OCI-LY3 (cell line): ENCODE results near the gene COL1A1.

Experiments used
- H2AFZ ChIP-seq: fragments of 200-600, 300-600 bp; shearing (Covaris generic); 2 replicates; pipeline ENCODE4 v1.6.0; 2014; ENCODE audit warnings: antibody characterized with exemption, low read depth, low read length
- H3K27ac ChIP-seq: fragments of 200-600, 300-600 bp; sonication (generic); 2 replicates; pipeline ENCODE4 v1.5.1; 2014; ENCODE audit warnings: mild to moderate bottlenecking, low read length, moderate library complexity, mixed read lengths
- H3K27me3 ChIP-seq: fragments of 200-600, 300-600 bp; sonication (generic); 2 replicates; pipeline ENCODE4 v1.6.1; 2014; ENCODE audit warnings: low read depth, low read length, mixed read lengths
- H3K36me3 ChIP-seq: fragments of 200-600, 300-600 bp; sonication (generic); replicated peaks from 2 replicates; pipeline ENCODE3; 2014; ENCODE audit warnings: low read depth, low read length, mixed read lengths
- H3K4me1 ChIP-seq: fragments of 300-600, 200-600 bp; sonication (generic); 2 replicates; pipeline ENCODE4 v1.6.1; 2014; ENCODE audit warnings: low read length, mixed read lengths
- H3K4me2 ChIP-seq: fragments of 200-600, 300-600 bp; sonication (generic); 2 replicates; pipeline ENCODE4 v1.6.1; 2014; ENCODE audit warnings: low read length, mixed read lengths
- H3K4me3 ChIP-seq: fragments of 300-600, 200-600 bp; sonication (generic); 2 replicates; pipeline ENCODE4 v1.5.1; 2014; ENCODE audit warnings: antibody characterized with exemption, mild to moderate bottlenecking, low read length, moderate library complexity
- H3K79me2 ChIP-seq: fragments of 300-600, 200-600 bp; shearing (Covaris generic); 2 replicates; pipeline ENCODE4 v1.6.1; 2014; ENCODE audit warnings: mild to moderate bottlenecking, low read length, mixed read lengths
- H3K9ac ChIP-seq: fragments of 300-600, 200-600 bp; shearing (Covaris generic); 2 replicates; pipeline ENCODE4 v1.6.0; 2014; ENCODE audit warnings: mild to moderate bottlenecking, low read length, moderate library complexity
- H3K9me3 ChIP-seq: fragments of 200-600, 300-600 bp; shearing (Covaris generic); 2 replicates; pipeline ENCODE4 v1.6.1; 2014; ENCODE audit warnings: low read length, mixed read lengths; ENCODE audit not compliant: insufficient read depth
- H4K20me1 ChIP-seq: fragments of 200-600, 300-600 bp; sonication (generic); 2 replicates; pipeline ENCODE4 v1.6.1; 2016; ENCODE audit warnings: low read length, mixed read lengths; ENCODE audit not compliant: insufficient read depth
- CTCF ChIP-seq: fragments of 200-600, 300-600 bp; sonication (generic); IDR thresholded peaks from 2 replicates; pipeline ENCODE4 v1.5.1; 2014; ENCODE audit warnings: antibody characterized with exemption, low read length, low read depth
- EZH2phosphoT487 ChIP-seq: fragments of 200-600 bp; shearing (Covaris generic); IDR thresholded peaks from 2 replicates; pipeline ENCODE4 v1.6.1; 2018; ENCODE audit warnings: antibody characterized with exemption, mixed run types, low read depth

The COL1A1 gene

GRCh38 chr17:50173335-50173941 lies 28.0 kb downstream of the COL1A1 start:
- H3K79me2 ChIP-seq: no peaks in the 10 kb centered on the region
- no peak overlapping the region for H3K4me3 ChIP-seq
- no peaks in the 10 kb centered on the region for H3K27me3 ChIP-seq
- no peak overlapping the region for H3K27ac ChIP-seq
- no peak overlapping the region for H2AFZ ChIP-seq
- H3K4me2 ChIP-seq: no peak overlapping the region
- H3K9ac ChIP-seq: no peak overlapping the region
- no peak for TF ChIP-seq EZH2phosphoT487
- TF ChIP-seq CTCF: no peak
- H3K36me3 ChIP-seq: no peaks in the 10 kb centered on the region
- no peaks in the 10 kb centered on the region for H4K20me1 ChIP-seq
- peaks cover 39% of the 10 kb centered on the region for H3K4me1 ChIP-seq
- H3K9me3 ChIP-seq: no peaks in the 10 kb centered on the region

DNA sequence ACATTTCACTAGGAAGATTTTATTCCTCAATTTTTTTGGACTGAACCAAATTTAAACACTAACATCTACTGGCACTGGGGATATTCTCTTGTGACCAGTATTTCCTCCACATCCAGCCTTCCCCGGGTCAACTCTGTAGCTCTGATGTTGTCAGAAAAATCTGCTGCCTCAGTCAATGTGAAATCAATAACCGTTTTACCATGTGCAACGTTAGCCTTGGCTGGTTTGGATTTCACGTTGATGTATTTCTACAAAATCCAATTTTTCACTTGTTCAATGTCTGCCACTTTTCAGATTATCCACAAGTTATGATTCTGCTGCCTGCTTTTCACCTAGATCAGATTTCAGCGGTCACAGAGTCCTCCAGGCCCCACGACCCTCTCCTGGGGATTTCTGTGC lies 28.5 kb downstream of the COL1A1 start:
- Histone ChIP-seq H3K9ac (no peak overlapping the region), H3K9me3 (no peaks in the 10 kb centered on the region), H3K27ac (no peak overlapping the region), H3K36me3 (no peaks in the 10 kb centered on the region), H3K4me3 (no peak overlapping the region), H3K79me2 (no peaks in the 10 kb centered on the region), H2AFZ (no peak overlapping the region), H3K4me2 (no peak overlapping the region), H3K4me1 (peaks cover 39% of the 10 kb centered on the region), H3K27me3 (no peaks in the 10 kb centered on the region), H4K20me1 (no peaks in the 10 kb centered on the region)
- TF ChIP-seq EZH2phosphoT487 (no peak), CTCF (no peak)

GRCh38 chr17:50172130-50172529 lies 29.3 kb downstream of the COL1A1 start:
- Histone ChIP-seq H3K79me2 (no peaks in the 10 kb centered on the region), H3K4me1 (peaks cover 37% of the 10 kb centered on the region), H2AFZ (no peak overlapping the region), H3K4me3 (no peak overlapping the region), H4K20me1 (no peaks in the 10 kb centered on the region), H3K36me3 (no peaks in the 10 kb centered on the region), H3K27me3 (no peaks in the 10 kb centered on the region), H3K4me2 (no peak overlapping the region), H3K27ac (no peak overlapping the region), H3K9ac (no peak overlapping the region), H3K9me3 (no peaks in the 10 kb centered on the region)
- no peak for TF ChIP-seq CTCF
- TF ChIP-seq EZH2phosphoT487: no peak

GRCh38 chr17:50171371-50172071 lies 29.9 kb downstream of the COL1A1 start:
- Histone ChIP-seq H3K9ac (no peak overlapping the region), H3K9me3 (no peaks in the 10 kb centered on the region), H3K4me3 (no peak overlapping the region), H2AFZ (no peak overlapping the region), H3K36me3 (no peaks in the 10 kb centered on the region), H3K27ac (no peak overlapping the region), H3K4me1 (peaks cover 37% of the 10 kb centered on the region), H3K4me2 (peak overlapping the region; percentile 59), H3K79me2 (no peaks in the 10 kb centered on the region), H3K27me3 (no peaks in the 10 kb centered on the region), H4K20me1 (no peaks in the 10 kb centered on the region)
- TF ChIP-seq CTCF: no peak
- TF ChIP-seq EZH2phosphoT487: no peak
